MM.1S (cell line): ENCODE data around the gene DENND2A.

Experiments
- DNase-seq: peaks from one replicate; pipeline ENCODE4 v3.0.0-alpha.2; 2015
- H2AFZ ChIP-seq: fragments of 300-600 bp; sonication (generic); 2 replicates; pipeline ENCODE4 v1.6.0; 2016; ENCODE audit warnings: antibody characterized with exemption, low read length
- H3F3A ChIP-seq: fragments of 300-600 bp; sonication (generic); 2 replicates; pipeline ENCODE4 v1.6.1; 2016; ENCODE audit warnings: mild to moderate bottlenecking, antibody characterized with exemption, low read length, moderate library complexity, mixed read lengths; ENCODE audit not compliant: insufficient read depth
- H3K27ac ChIP-seq: fragments of 300-600 bp; sonication (generic); 2 replicates; pipeline ENCODE4 v1.5.1; 2016; ENCODE audit warnings: mild to moderate bottlenecking, low read length
- H3K27me3 ChIP-seq: fragments of 300-600 bp; sonication (generic); replicated peaks from 2 replicates; pipeline ENCODE4 v1.6.0; 2016; ENCODE audit warnings: low read length; ENCODE audit not compliant: insufficient read depth
- H3K36me3 ChIP-seq: fragments of 300-600 bp; sonication (generic); replicated peaks from 2 replicates; pipeline ENCODE4 v1.6.1; 2016; ENCODE audit warnings: mild to moderate bottlenecking, low read length, mixed read lengths; ENCODE audit not compliant: insufficient read depth
- H3K4me1 ChIP-seq: fragments of 300-600 bp; sonication (generic); 2 replicates; pipeline ENCODE4 v1.6.1; 2016; ENCODE audit warnings: low read length, mixed read lengths
- H3K4me2 ChIP-seq: fragments of 300-600 bp; sonication (generic); 2 replicates; pipeline ENCODE4 v1.6.0; 2016; ENCODE audit warnings: low read depth, low read length
- H3K4me3 ChIP-seq: fragments of 300-600 bp; sonication (generic); 2 replicates; pipeline ENCODE4 v1.5.1; 2016; ENCODE audit warnings: low read length, mixed read lengths
- H3K79me2 ChIP-seq: fragments of 300-600 bp; sonication (generic); 2 replicates; pipeline ENCODE4 v1.6.1; 2016; ENCODE audit warnings: mixed run types, low read length, mixed read lengths
- H3K9ac ChIP-seq: fragments of 300-600 bp; sonication (generic); 2 replicates; pipeline ENCODE4 v1.6.1; 2016; ENCODE audit warnings: low read length, mixed read lengths
- H3K9me2 ChIP-seq: fragments of 300-600 bp; sonication (generic); replicated peaks from 2 replicates; pipeline ENCODE4 v1.6.1; 2016; ENCODE audit warnings: mild to moderate bottlenecking, low read length, mixed read lengths; ENCODE audit not compliant: insufficient read depth
- H3K9me3 ChIP-seq: fragments of 300-600 bp; sonication (generic); replicated peaks from 2 replicates; pipeline ENCODE4 v1.6.1; 2016; ENCODE audit warnings: mild to moderate bottlenecking, low read length, mixed read lengths; ENCODE audit not compliant: insufficient read depth
- H4K20me1 ChIP-seq: fragments of 300-600 bp; sonication (generic); 2 replicates; pipeline ENCODE4 v1.6.1; 2016; ENCODE audit warnings: mild to moderate bottlenecking, low read length, moderate library complexity, mixed read lengths; ENCODE audit not compliant: insufficient read depth
- EZH2 ChIP-seq: fragments of 300-600 bp; sonication (generic); optimal IDR thresholded peaks from 2 replicates; pipeline ENCODE3; 2017; ENCODE audit warnings: low read depth, mild to moderate bottlenecking, antibody characterized with exemption, low read length, mixed read lengths
- EZH2phosphoT487 ChIP-seq: fragments of 300-600 bp; sonication (generic); IDR thresholded peaks from 2 replicates; pipeline ENCODE4 v1.6.1; 2018; ENCODE audit warnings: antibody characterized with exemption, low read length
- TF ChIP-seq, protein P1 (sequence below): fragments of 300-600 bp; sonication (generic); IDR thresholded peaks from 2 replicates; pipeline ENCODE4 v1.5.1; 2016; ENCODE audit warnings: antibody characterized with exemption, low read length, mixed read lengths

Gene DENND2A

DNA sequence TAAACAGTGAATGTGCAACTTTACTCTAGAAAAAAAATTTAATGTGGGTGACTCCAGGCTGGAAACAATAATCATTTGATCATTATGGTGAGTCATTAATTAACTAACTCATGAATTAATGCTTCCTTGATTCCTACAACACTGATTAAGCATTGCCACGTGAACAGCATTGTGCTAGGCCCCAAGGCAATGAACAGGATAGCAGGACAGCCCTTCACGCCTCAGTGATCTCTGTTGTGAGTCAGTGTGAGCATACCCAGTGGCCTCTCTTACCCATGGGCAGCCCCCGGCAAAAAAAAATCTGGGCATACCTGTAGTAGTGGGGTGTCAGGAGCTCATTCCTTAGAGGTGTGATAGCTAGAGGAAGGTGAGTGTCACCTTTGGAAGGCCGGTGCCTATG is 76.0 kb downstream of the DENND2A start:
- H3K36me3 ChIP-seq = no peaks in the 10 kb centered on the region
- no peak overlapping the region for H2AFZ ChIP-seq
- no peaks in the 10 kb centered on the region for H3K79me2 ChIP-seq
- no peaks in the 10 kb centered on the region for H3K4me1 ChIP-seq
- H3K9me3 ChIP-seq = no peaks in the 10 kb centered on the region
- no peak for TF ChIP-seq EZH2phosphoT487
- TF ChIP-seq, protein P1, sequence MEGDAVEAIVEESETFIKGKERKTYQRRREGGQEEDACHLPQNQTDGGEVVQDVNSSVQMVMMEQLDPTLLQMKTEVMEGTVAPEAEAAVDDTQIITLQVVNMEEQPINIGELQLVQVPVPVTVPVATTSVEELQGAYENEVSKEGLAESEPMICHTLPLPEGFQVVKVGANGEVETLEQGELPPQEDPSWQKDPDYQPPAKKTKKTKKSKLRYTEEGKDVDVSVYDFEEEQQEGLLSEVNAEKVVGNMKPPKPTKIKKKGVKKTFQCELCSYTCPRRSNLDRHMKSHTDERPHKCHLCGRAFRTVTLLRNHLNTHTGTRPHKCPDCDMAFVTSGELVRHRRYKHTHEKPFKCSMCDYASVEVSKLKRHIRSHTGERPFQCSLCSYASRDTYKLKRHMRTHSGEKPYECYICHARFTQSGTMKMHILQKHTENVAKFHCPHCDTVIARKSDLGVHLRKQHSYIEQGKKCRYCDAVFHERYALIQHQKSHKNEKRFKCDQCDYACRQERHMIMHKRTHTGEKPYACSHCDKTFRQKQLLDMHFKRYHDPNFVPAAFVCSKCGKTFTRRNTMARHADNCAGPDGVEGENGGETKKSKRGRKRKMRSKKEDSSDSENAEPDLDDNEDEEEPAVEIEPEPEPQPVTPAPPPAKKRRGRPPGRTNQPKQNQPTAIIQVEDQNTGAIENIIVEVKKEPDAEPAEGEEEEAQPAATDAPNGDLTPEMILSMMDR = no peak
- TF ChIP-seq EZH2 = no peak
- no peak overlapping the region for H3K27ac ChIP-seq
- H3K4me2 ChIP-seq = no peak overlapping the region
- no peaks in the 10 kb centered on the region for H3K9me2 ChIP-seq
- no peak for DNase-seq
- H4K20me1 ChIP-seq = no peaks in the 10 kb centered on the region
- H3K4me3 ChIP-seq = no peak overlapping the region
- no peaks in the 10 kb centered on the region for H3F3A ChIP-seq
- H3K27me3 ChIP-seq = no peaks in the 10 kb centered on the region
- no peak overlapping the region for H3K9ac ChIP-seq

GRCh38 chr7:140562926-140563481 is 77.6 kb downstream of the DENND2A start:
- no peaks in the 10 kb centered on the region for H3K27me3 ChIP-seq
- no peak overlapping the region for H3K27ac ChIP-seq
- H2AFZ ChIP-seq = no peak overlapping the region
- H3K36me3 ChIP-seq = no peaks in the 10 kb centered on the region
- no peak overlapping the region for H3K4me3 ChIP-seq
- no peaks in the 10 kb centered on the region for H3K79me2 ChIP-seq
- H3K9ac ChIP-seq = no peak overlapping the region
- no peak for DNase-seq
- H3K4me2 ChIP-seq = no peak overlapping the region
- H3K9me2 ChIP-seq = no peaks in the 10 kb centered on the region
- H3K4me1 ChIP-seq = no peaks in the 10 kb centered on the region
- no peak for TF ChIP-seq EZH2phosphoT487
- TF ChIP-seq, protein P1 = no peak
- no peak for TF ChIP-seq EZH2
- H4K20me1 ChIP-seq = no peaks in the 10 kb centered on the region
- H3F3A ChIP-seq = no peaks in the 10 kb centered on the region
- no peaks in the 10 kb centered on the region for H3K9me3 ChIP-seq

GRCh38 chr7:140559410-140559809 is 81.2 kb downstream of the DENND2A start:
- Histone ChIP-seq H3K79me2 (no peaks in the 10 kb centered on the region), H3K9me2 (no peaks in the 10 kb centered on the region), H3K9me3 (no peaks in the 10 kb centered on the region), H3K4me1 (no peaks in the 10 kb centered on the region), H3K4me2 (no peak overlapping the region), H4K20me1 (no peaks in the 10 kb centered on the region), H3K27me3 (no peaks in the 10 kb centered on the region), H2AFZ (no peak overlapping the region), H3K27ac (no peak overlapping the region), H3K4me3 (no peak overlapping the region), H3F3A (no peaks in the 10 kb centered on the region), H3K9ac (no peak overlapping the region), H3K36me3 (no peaks in the 10 kb centered on the region)
- no peak for DNase-seq
- TF ChIP-seq EZH2 = no peak
- no peak for TF ChIP-seq EZH2phosphoT487
- TF ChIP-seq, protein P1 = no peak
